Adrenal gland (tissue), 12 donors: ENCODE measurements around the gene SPRED2. TPM values are rescaled to one million over a fixed set of nuclear protein-coding genes. Genes with fewer than 3 reads are reported as not detected.
"Not testable (repeated sequence)": the region's sequence is repeated elsewhere in the genome, so short reads cannot be mapped to it uniquely, and the experiment has no call there.

Source experiments
- DNase-seq, 7 donors: peaks; one replicate each; pipeline ENCODE4 v3.0.0-alpha.2; 2019 to 2020
- H3K27ac ChIP-seq, 5 donors: fragments of 200-600 bp; sonication (generic) in 4 of 5; 1 replicate in 3 of 5; 2 replicates in 2 of 5; pipeline versions ENCODE4 v1.5.1 to v1.8.0; 2016 to 2020; ENCODE audit warnings: mild to moderate bottlenecking in 1 of 5
- H3K27me3 ChIP-seq: fragments of 200-600 bp; 2 replicates; pipeline ENCODE4 v1.8.0; 2021
- H3K36me3 ChIP-seq, 2 donors: fragments of 200-600 bp; replicated peaks in 1 of 2; 1 replicate in 1 of 2; 2 replicates in 1 of 2; pipeline versions ENCODE4 v1.5.1 to v1.8.0; 2018 to 2022
- H3K4me1 ChIP-seq, 2 donors: fragments of 200-600 bp; replicated peaks in 1 of 2; 1 replicate in 1 of 2; 2 replicates in 1 of 2; pipeline versions ENCODE4 v1.5.1 to v1.8.0; 2018 to 2021
- H3K4me3 ChIP-seq, 4 donors: fragments of 200-600 bp; sonication (generic) in 3 of 4; one replicate each; pipeline ENCODE4 v1.5.1; 2016 to 2018
- H3K9me3 ChIP-seq, 3 donors: fragments of 200-600 bp; sonication (generic) in 1 of 3; replicated peaks in 1 of 3; 1 replicate in 2 of 3; 2 replicates in 1 of 3; pipeline versions ENCODE4 v1.5.1 to v1.8.0; 2016 to 2021
- CTCF ChIP-seq, 6 experiments: fragments of 450-650 bp in 4 of 6; fragments of 200-600 bp in 2 of 6; sonication (generic) in 1 of 6; IDR thresholded peaks; 1 replicate in 5 of 6; 2 replicates in 1 of 6; pipeline versions ENCODE4 v1.5.1 to v1.8.0; 2016 to 2021; ENCODE audit warnings: antibody characterized with exemption in 6 of 6, mild to moderate bottlenecking in 2 of 6, moderate library complexity in 1 of 6
- POLR2A ChIP-seq, 2 donors: fragments of 450-650 bp; IDR thresholded peaks; one replicate each; pipeline ENCODE4 v1.6.1; 2017; ENCODE audit warnings: antibody characterized with exemption in 2 of 2, mild to moderate bottlenecking in 2 of 2, moderate library complexity in 1 of 2
- WGBS, 4 donors: extraction: QIAGEN DNeasy Blood & Tissue Kit in 2 of 4; methylation state at CpG; one replicate each; pipeline versions ENCODE4 v1.1.5 to v1.1.7; 2013 to 2017; 5-methylcytosine and 5-hydroxymethylcytosine counted together
- intact Hi-C, 2 donors: fragments of 100-400 bp; cut with DNase I; formaldehyde crosslinking; loops; one replicate each; pipeline versions ENCODE4 v1.14.1 to v1.15.0; 2022 to 2023
- polyA plus RNA-seq, 3 donors: library from polyadenylated mRNA; stranded (reverse); fragments of 200-250 nt in 2 of 3; fragments of 350-450 nt in 1 of 3; fragmentation: Illumina TruSeq in 1 of 3; extraction: RNeasy Lipid Tissue Mini Kit (QIAGEN cat#74804) in 1 of 3; gene quantifications; one replicate each; pipeline ENCODE4 v1.2.3, GENCODE V29; 2013 to 2014
- total RNA-seq, 9 donors: library from RNA; depleted of rRNA in 4 of 9; stranded (reverse); fragments of >200 nt in 4 of 9; fragments of 120-200 nt in 1 of 9; fragmentation: NEBNext Ultra II Directional in 1 of 9; extraction: Animal tissue kit (Norgen Biotek cat#: 25700) in 1 of 9; gene quantifications; one replicate each; pipeline versions ENCODE4 v1.1.0 to v1.2.4, GENCODE V29; 2013 to 2023
- donor health status: healthy with polysubstance abuse.
- donor health status: Bipolar disorder and iron deficiency.
- donor health status: DM: yes; HTN: yes; CAD: no.
- donor health status: DM: no; HTN: no; CAD: no.
- donor health status: DM: no; HTN: no; CAD: no.
- donor health status: DM: yes; HTN: yes; CAD: no.

SPRED2 gene
- total and polyA plus RNA-seq, 12 donors = 5.2 to 28.4 (median 16.0) TPM

- Histone ChIP-seq H3K4me1 (peaks cover 0 to 4% of the 10 kb centered on the region in 2 donors), H3K27me3 (no peaks in the 10 kb centered on the region), H3K36me3 (no peaks in the 10 kb centered on the region), H3K27ac (no peak overlapping the region), H3K9me3 (no peaks in the 10 kb centered on the region), H3K4me3 (no peak overlapping the region)
- intact Hi-C loops = no loop called here
- no peak for TF ChIP-seq POLR2A (IDR thresholded peaks at IDR 0.05)
- no peak for TF ChIP-seq CTCF (IDR thresholded peaks at IDR 0.05)
- DNase-seq = no peak
- 73 to 89% (median 84%) methylated on average over 9 of the region's 9 CpGs for WGBS, 4 donors
Observed at GRCh38 chr2:65340898-65341681, 91.3 kb downstream of the SPRED2 start.

- no peaks in the 10 kb centered on the region for H3K9me3 ChIP-seq
Observed at GRCh38 chr2:65339648-65340047, 92.8 kb downstream of the SPRED2 start.

GRCh38 chr2:65338830-65339495 lies 93.4 kb downstream of the SPRED2 start:
- 90 to 96% (median 95%) methylated on average over 5 to 37 of the region's 39 CpGs for WGBS, 4 donors
- H3K27ac ChIP-seq, H3K36me3 ChIP-seq, H3K4me3 ChIP-seq, H3K27me3 ChIP-seq, DNase-seq, H3K4me1 ChIP-seq, H3K9me3 ChIP-seq, intact Hi-C loops: not testable (repeated sequence)

More at GRCh38 chr2:65339648-65340047, 92.8 kb downstream of the SPRED2 start:
- TF ChIP-seq POLR2A (IDR thresholded peaks at IDR 0.05) = no peak
- no peak for TF ChIP-seq CTCF (IDR thresholded peaks at IDR 0.05)
- intact Hi-C loops = no loop called here
- Histone ChIP-seq H3K4me1 (no peaks in the 10 kb centered on the region), H3K27me3 (no peaks in the 10 kb centered on the region), H3K27ac (no peak overlapping the region), H3K4me3 (no peak overlapping the region), H3K36me3 (no peaks in the 10 kb centered on the region)
- DNase-seq = no peak

GRCh38 chr2:65337915-65338314 lies 94.5 kb downstream of the SPRED2 start:
- H3K4me3 ChIP-seq, H3K36me3 ChIP-seq, H3K27ac ChIP-seq, DNase-seq, intact Hi-C loops, H3K9me3 ChIP-seq, H3K27me3 ChIP-seq, H3K4me1 ChIP-seq: not testable (repeated sequence)
- WGBS, 4 donors = 92 to 100% (median 95%) methylated on average over 3 to 11 of the region's 11 CpGs

GRCh38 chr2:65334714-65335113 lies 97.7 kb downstream of the SPRED2 start:
- TF ChIP-seq CTCF (IDR thresholded peaks at IDR 0.05) (no peak), POLR2A (IDR thresholded peaks at IDR 0.05) (no peak)
- 95 to 100% (median 97%) methylated on average over 4 of the region's 4 CpGs for WGBS, 4 donors
- Histone ChIP-seq H3K4me1 (peaks cover 0 to 9% of the 10 kb centered on the region in 2 donors), H3K4me3 (no peak overlapping the region), H3K36me3 (no peaks in the 10 kb centered on the region), H3K9me3 (no peaks in the 10 kb centered on the region), H3K27me3 (no peaks in the 10 kb centered on the region), H3K27ac (no peak overlapping the region)
- intact Hi-C loops = no loop called here
- DNase-seq = no peak
